Measurements from ENCODE around the gene SIK2.
"Not testable (repeated sequence)": the region's sequence is repeated elsewhere in the genome, so short reads cannot be mapped to it uniquely, and the experiment has no call there.

DNA sequence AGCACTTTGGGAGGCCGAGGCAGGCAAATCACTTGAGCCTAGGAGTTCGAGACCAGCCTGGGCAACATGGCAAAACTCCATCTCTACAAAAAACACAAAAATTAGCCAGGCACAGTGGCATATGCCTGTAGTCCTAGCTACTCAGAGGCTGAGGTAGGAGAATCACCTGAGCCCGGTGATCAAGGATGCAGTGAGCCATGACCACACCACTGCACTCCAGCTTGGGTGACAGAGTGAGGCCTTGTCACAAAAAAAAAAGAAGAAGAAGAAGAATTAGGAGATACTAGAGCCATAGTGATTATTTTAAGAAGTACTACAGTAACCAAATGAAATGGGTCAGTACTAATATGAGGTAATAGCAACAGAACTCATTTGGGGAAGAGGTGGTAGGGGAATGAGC lies 56.2 kb downstream of the SIK2 start:
- TF ChIP-seq, protein P1, sequence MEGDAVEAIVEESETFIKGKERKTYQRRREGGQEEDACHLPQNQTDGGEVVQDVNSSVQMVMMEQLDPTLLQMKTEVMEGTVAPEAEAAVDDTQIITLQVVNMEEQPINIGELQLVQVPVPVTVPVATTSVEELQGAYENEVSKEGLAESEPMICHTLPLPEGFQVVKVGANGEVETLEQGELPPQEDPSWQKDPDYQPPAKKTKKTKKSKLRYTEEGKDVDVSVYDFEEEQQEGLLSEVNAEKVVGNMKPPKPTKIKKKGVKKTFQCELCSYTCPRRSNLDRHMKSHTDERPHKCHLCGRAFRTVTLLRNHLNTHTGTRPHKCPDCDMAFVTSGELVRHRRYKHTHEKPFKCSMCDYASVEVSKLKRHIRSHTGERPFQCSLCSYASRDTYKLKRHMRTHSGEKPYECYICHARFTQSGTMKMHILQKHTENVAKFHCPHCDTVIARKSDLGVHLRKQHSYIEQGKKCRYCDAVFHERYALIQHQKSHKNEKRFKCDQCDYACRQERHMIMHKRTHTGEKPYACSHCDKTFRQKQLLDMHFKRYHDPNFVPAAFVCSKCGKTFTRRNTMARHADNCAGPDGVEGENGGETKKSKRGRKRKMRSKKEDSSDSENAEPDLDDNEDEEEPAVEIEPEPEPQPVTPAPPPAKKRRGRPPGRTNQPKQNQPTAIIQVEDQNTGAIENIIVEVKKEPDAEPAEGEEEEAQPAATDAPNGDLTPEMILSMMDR (IDR thresholded peaks at IDR 0.05; ENCODE audit: insufficient read depth, low read length): not testable (repeated sequence)
- TF ChIP-seq, protein P2, sequence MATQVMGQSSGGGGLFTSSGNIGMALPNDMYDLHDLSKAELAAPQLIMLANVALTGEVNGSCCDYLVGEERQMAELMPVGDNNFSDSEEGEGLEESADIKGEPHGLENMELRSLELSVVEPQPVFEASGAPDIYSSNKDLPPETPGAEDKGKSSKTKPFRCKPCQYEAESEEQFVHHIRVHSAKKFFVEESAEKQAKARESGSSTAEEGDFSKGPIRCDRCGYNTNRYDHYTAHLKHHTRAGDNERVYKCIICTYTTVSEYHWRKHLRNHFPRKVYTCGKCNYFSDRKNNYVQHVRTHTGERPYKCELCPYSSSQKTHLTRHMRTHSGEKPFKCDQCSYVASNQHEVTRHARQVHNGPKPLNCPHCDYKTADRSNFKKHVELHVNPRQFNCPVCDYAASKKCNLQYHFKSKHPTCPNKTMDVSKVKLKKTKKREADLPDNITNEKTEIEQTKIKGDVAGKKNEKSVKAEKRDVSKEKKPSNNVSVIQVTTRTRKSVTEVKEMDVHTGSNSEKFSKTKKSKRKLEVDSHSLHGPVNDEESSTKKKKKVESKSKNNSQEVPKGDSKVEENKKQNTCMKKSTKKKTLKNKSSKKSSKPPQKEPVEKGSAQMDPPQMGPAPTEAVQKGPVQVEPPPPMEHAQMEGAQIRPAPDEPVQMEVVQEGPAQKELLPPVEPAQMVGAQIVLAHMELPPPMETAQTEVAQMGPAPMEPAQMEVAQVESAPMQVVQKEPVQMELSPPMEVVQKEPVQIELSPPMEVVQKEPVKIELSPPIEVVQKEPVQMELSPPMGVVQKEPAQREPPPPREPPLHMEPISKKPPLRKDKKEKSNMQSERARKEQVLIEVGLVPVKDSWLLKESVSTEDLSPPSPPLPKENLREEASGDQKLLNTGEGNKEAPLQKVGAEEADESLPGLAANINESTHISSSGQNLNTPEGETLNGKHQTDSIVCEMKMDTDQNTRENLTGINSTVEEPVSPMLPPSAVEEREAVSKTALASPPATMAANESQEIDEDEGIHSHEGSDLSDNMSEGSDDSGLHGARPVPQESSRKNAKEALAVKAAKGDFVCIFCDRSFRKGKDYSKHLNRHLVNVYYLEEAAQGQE (IDR thresholded peaks at IDR 0.05; ENCODE audit: insufficient replicate concordance, low read depth): not testable (repeated sequence)
- TF ChIP-seq POLR2AphosphoS5, GABPA (IDR thresholded peaks at IDR 0.05; ENCODE audit: low read depth): not testable (repeated sequence)
